ENCODE results near the gene PAFAH1B1. TPM values are rescaled to one million over a fixed set of nuclear protein-coding genes. Genes with fewer than 3 reads are reported as not detected.
A peak's percentile ranks its signal among the peaks of the same experiment; 100 is the strongest.

PAFAH1B1 gene
- total RNA-seq, 4 donors from 2014 or later: 84.4 to 189 (median 159) TPM

- intact Hi-C loops (cut with DNase I; ENCODE audit: low total_unique reads): no loop called here
- H3K4me1 ChIP-seq: peaks cover 0 to 12% of the 10 kb centered on the region in 2 donors
- no peaks in the 10 kb centered on the region for H3K36me3 ChIP-seq
- DNase-seq: no peak
- TF ChIP-seq POLR2A (IDR thresholded peaks at IDR 0.05) (no peak), CTCF (IDR thresholded peaks at IDR 0.05) (no peak)
- H3K4me3 ChIP-seq: no peak overlapping the region
- H3K9me3 ChIP-seq: no peaks in the 10 kb centered on the region
- H3K27ac ChIP-seq: no peak overlapping the region
- H3K27me3 ChIP-seq: peaks cover 0 to under 1% of the 10 kb centered on the region in 2 donors
These were observed 129.2 kb downstream of the PAFAH1B1 start for GRCh38 chr17:2722611-2723010.

- TF ChIP-seq POLR2A (IDR thresholded peaks at IDR 0.05) (no peak), CTCF (IDR thresholded peaks at IDR 0.05) (no peak)
- DNase-seq: no peak
- peaks cover 0 to 12% of the 10 kb centered on the region in 2 donors for H3K4me1 ChIP-seq
- H3K36me3 ChIP-seq: no peaks in the 10 kb centered on the region
- intact Hi-C loops (cut with DNase I; ENCODE audit: low total_unique reads): no loop called here
- H3K27me3 ChIP-seq: peaks cover 0 to 4% of the 10 kb centered on the region in 2 donors
- peak overlapping the region in 1 of 2 donors; percentile 32 for H3K4me3 ChIP-seq
- H3K9me3 ChIP-seq: no peaks in the 10 kb centered on the region
- H3K27ac ChIP-seq: peak overlapping the region in 1 of 2 donors; percentile 24
These were observed 130.1 kb downstream of the PAFAH1B1 start for GRCh38 chr17:2723505-2723996.

- Histone ChIP-seq H3K4me1 (peaks cover 0 to 12% of the 10 kb centered on the region in 2 donors), H3K4me3 (peak overlapping the region in 1 of 2 donors; percentile 32), H3K27me3 (peaks cover 0 to 4% of the 10 kb centered on the region in 2 donors), H3K9me3 (no peaks in the 10 kb centered on the region), H3K36me3 (no peaks in the 10 kb centered on the region), H3K27ac (peak overlapping the region; percentile 24 to 49)
- no peak for DNase-seq
- intact Hi-C loops (cut with DNase I; ENCODE audit: low total_unique reads): no loop called here
- no peak for TF ChIP-seq CTCF (IDR thresholded peaks at IDR 0.05)
- TF ChIP-seq POLR2A (IDR thresholded peaks at IDR 0.05): no peak
These were observed 130.7 kb downstream of the PAFAH1B1 start for GRCh38 chr17:2723997-2724783.

- Histone ChIP-seq H3K36me3 (no peaks in the 10 kb centered on the region), H3K9me3 (no peaks in the 10 kb centered on the region), H3K4me3 (peak overlapping the region in 1 of 2 donors; percentile 32), H3K27me3 (peaks cover 0 to 4% of the 10 kb centered on the region in 2 donors), H3K27ac (no peak overlapping the region), H3K4me1 (peaks cover 0 to 12% of the 10 kb centered on the region in 2 donors)
- intact Hi-C loops (cut with DNase I; ENCODE audit: low total_unique reads): no loop called here
- no peak for DNase-seq
- TF ChIP-seq POLR2A (IDR thresholded peaks at IDR 0.05) (no peak), CTCF (IDR thresholded peaks at IDR 0.05) (no peak)
These were observed 131.3 kb downstream of the PAFAH1B1 start for GRCh38 chr17:2724784-2725164.

GRCh38 chr17:2730764-2731353 lies 137.4 kb downstream of the PAFAH1B1 start:
- H3K9me3 ChIP-seq: no peaks in the 10 kb centered on the region
- H3K4me3 ChIP-seq: no peak overlapping the region
- peaks cover 0 to 4% of the 10 kb centered on the region in 2 donors for H3K27me3 ChIP-seq
- intact Hi-C loops (cut with DNase I; ENCODE audit: low total_unique reads): no loop called here
- no peak for DNase-seq
- no peaks in the 10 kb centered on the region for H3K4me1 ChIP-seq
- no peak for TF ChIP-seq CTCF (IDR thresholded peaks at IDR 0.05)
- no peak for TF ChIP-seq POLR2A (IDR thresholded peaks at IDR 0.05)
- H3K27ac ChIP-seq: no peak overlapping the region
- H3K36me3 ChIP-seq: no peaks in the 10 kb centered on the region
